ENCODE data around the gene RORB.

The RORB gene

DNA sequence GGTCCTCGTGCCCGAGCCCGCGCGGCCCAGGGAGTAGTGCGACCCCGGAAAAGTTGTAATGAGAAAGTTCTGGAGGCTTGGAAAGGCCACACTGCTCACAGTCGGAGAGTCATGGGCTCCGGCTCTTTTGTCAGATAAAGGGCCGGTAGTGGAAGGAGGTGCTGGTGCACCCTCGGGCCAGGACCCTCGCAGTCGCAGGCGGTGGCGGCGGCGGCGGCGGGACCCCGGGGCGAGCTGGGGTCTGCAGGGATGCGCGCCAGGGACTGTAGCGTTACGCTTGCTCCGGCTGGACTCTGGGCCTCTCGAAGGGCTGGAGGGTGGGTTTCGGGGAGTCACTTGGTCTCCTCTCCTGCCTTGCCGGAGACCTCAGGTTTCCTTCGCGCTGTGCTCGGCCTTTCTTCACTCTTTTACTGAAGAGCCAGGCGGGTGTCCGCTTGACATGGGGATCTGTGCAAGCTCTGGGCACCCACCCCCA, 1.5 kb downstream of the RORB start:
- Histone ChIP-seq H4K91ac (ENCODE audit: low read depth, low read length, poor library complexity) (no peak overlapping the region), H4K8ac (ENCODE audit: low read depth, low read length) (no peak overlapping the region), H2BK12ac (ENCODE audit: low read length) (peak overlapping the region; percentile 58), H3K27ac (replicated peaks; ENCODE audit: low read length) (no peak overlapping the region), H3K4ac (ENCODE audit: low read length) (no peak overlapping the region), H3K18ac (ENCODE audit: low read length) (peak overlapping the region; percentile 80), H3K27me3 (ENCODE audit: control insufficient read depth in 3 of 3, insufficient read depth in 3 of 3, low read depth in 1 of 3, low read length in 3 of 3) (peaks cover 8 to 60% (median 34%) of the 10 kb centered on the region in 3 experiments), H2AK5ac (ENCODE audit: low read depth, low read length) (peak overlapping the region; percentile 63), H2AFZ (ENCODE audit: low read length) (peak overlapping the region; percentile 94), H3K23ac (ENCODE audit: low read depth, low read length, poor library complexity) (no peak overlapping the region), H3K4me2 (ENCODE audit: insufficient read depth, low read length, poor library complexity, severe bottlenecking) (peak overlapping the region; percentile 100), H3K9me3 (replicated peaks in 1 of 2; ENCODE audit: control insufficient read depth in 2 of 2, insufficient read depth in 1 of 2, low read depth in 1 of 2, low read length in 2 of 2) (peaks cover 0 to 9% of the 10 kb centered on the region in 2 donors), H2BK5ac (ENCODE audit: low read length) (no peak overlapping the region), H3K4me1 (ENCODE audit: control insufficient read depth in 2 of 2, insufficient read depth in 1 of 2, low read depth in 1 of 2, low read length in 2 of 2) (peaks cover 6 to 15% of the 10 kb centered on the region in 2 donors), H2BK15ac (ENCODE audit: low read length) (peak overlapping the region; percentile 95), H2BK120ac (ENCODE audit: low read depth, low read length) (no peak overlapping the region), H3K79me1 (ENCODE audit: low read depth, low read length) (no peaks in the 10 kb centered on the region), H3K36me3 (replicated peaks in 1 of 2; ENCODE audit: control insufficient read depth in 2 of 2, insufficient read depth in 2 of 2, low read length in 2 of 2) (no peaks in the 10 kb centered on the region), H3K9ac (ENCODE audit: low read depth, low read length, poor library complexity) (peak overlapping the region; percentile 85), H3K14ac (ENCODE audit: low read length) (no peak overlapping the region), H3K4me3 (ENCODE audit: low read length in 2 of 2) (peak overlapping the region; percentile 53 to 86)
- peak; percentile 31 for DNase-seq (ENCODE audit: low spot score)
- WGBS, 2 donors (ENCODE audit: extremely low coverage in 2 of 2, insufficient read length in 2 of 2, insufficient replicate concordance in 1 of 2) = no CpG with 5 or more reads among the region's 34 CpGs

DNA sequence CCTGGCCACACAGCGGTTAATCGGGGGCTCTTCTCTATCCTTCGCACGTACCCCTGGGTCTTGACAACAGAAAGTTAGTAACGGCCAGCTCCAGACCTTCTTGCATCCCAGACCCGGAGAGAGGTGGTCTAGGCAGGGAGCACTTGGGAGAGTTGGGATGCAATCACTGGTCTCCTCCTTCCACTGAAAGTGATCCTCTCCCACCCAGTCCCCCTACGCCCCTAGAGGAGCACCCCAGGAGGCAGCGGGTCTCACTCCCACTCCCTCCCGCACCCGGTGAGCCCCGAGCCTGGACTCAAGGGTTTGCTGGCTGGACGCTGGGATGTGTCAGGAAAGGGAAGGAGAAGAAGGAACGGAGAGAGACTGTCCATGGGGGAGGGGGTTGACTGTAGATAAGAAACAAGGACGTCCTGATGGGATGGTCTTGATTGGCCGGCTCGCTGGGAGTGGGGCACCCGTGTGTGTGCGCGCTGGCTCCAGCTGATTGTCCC, 2.0 kb downstream of the RORB start:
- Histone ChIP-seq H3K27me3 (ENCODE audit: control insufficient read depth in 3 of 3, insufficient read depth in 3 of 3, low read depth in 1 of 3, low read length in 3 of 3) (peaks cover 8 to 60% (median 34%) of the 10 kb centered on the region in 3 experiments), H2BK15ac (ENCODE audit: low read length) (peak overlapping the region; percentile 95), H3K4me1 (ENCODE audit: control insufficient read depth in 2 of 2, insufficient read depth in 1 of 2, low read depth in 1 of 2, low read length in 2 of 2) (peaks cover 6 to 15% of the 10 kb centered on the region in 2 donors), H3K27ac (replicated peaks; ENCODE audit: low read length) (no peak overlapping the region), H2BK5ac (ENCODE audit: low read length) (no peak overlapping the region), H3K18ac (ENCODE audit: low read length) (peak overlapping the region; percentile 89), H3K4me2 (ENCODE audit: insufficient read depth, low read length, poor library complexity, severe bottlenecking) (peak overlapping the region; percentile 100), H3K9me3 (replicated peaks in 1 of 2; ENCODE audit: control insufficient read depth in 2 of 2, insufficient read depth in 1 of 2, low read depth in 1 of 2, low read length in 2 of 2) (peaks cover 0 to 9% of the 10 kb centered on the region in 2 donors), H2BK120ac (ENCODE audit: low read depth, low read length) (no peak overlapping the region), H2AK5ac (ENCODE audit: low read depth, low read length) (peak overlapping the region; percentile 63), H4K91ac (ENCODE audit: low read depth, low read length, poor library complexity) (no peak overlapping the region), H3K36me3 (replicated peaks in 1 of 2; ENCODE audit: control insufficient read depth in 2 of 2, insufficient read depth in 2 of 2, low read length in 2 of 2) (no peaks in the 10 kb centered on the region), H3K4ac (ENCODE audit: low read length) (no peak overlapping the region), H3K14ac (ENCODE audit: low read length) (peak overlapping the region; percentile 38), H2AFZ (ENCODE audit: low read length) (peak overlapping the region; percentile 94), H2BK12ac (ENCODE audit: low read length) (peak overlapping the region; percentile 41), H3K79me1 (ENCODE audit: low read depth, low read length) (no peaks in the 10 kb centered on the region), H4K8ac (ENCODE audit: low read depth, low read length) (peak overlapping the region; percentile 6), H3K9ac (ENCODE audit: low read depth, low read length, poor library complexity) (no peak overlapping the region), H3K23ac (ENCODE audit: low read depth, low read length, poor library complexity) (no peak overlapping the region), H3K4me3 (ENCODE audit: low read length in 2 of 2) (peak overlapping the region; percentile 53 to 86)
- WGBS, 2 donors (ENCODE audit: extremely low coverage in 2 of 2, insufficient read length in 2 of 2, insufficient replicate concordance in 1 of 2) = no CpG with 5 or more reads among the region's 19 CpGs
- peak; percentile 0 for DNase-seq (ENCODE audit: low spot score)

DNA sequence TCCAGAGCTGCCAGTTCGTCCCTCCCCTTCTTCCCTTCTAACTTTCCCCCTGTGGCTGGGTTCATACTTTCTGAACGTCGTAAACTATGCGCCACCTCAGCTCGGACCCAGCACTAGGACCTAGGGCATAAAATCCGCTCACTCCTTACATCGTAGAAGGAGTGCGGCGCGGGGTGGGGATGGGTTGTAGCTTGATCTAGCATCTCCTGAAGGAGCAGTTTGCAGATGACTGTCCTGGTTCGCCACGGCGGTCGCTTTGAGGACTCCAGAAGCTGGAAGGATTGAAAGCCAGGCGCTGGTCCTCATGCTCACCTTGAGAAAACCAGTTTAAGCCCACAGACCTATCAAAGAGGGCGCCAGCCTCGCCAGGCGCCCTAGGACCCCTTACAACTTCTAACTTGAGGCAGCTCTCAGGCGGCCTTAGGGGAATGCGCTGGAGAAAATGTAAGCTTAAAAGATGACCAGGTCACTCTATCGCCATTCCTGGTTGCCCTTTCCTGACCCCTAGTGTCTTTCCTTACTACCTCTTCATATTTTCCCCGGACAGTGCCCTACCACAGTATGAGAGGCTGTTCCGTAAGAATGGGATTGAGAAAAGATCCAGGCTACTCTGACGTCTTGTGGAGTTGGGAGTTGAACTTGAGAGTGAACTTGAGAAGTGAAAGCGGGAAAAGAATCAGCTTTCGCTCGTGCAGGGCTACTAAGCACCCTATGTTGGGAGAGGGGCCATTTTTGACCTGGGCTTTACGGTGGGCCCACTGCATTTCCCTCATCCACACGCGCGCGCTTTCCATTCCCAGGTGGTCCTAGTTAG, 2.8 kb downstream of the RORB start:
- Histone ChIP-seq H2AFZ (ENCODE audit: low read length) (peak overlapping the region; percentile 94), H3K27me3 (ENCODE audit: control insufficient read depth in 3 of 3, insufficient read depth in 3 of 3, low read depth in 1 of 3, low read length in 3 of 3) (peaks cover 8 to 57% (median 34%) of the 10 kb centered on the region in 3 experiments), H3K79me1 (ENCODE audit: low read depth, low read length) (no peaks in the 10 kb centered on the region), H2AK5ac (ENCODE audit: low read depth, low read length) (no peak overlapping the region), H3K18ac (ENCODE audit: low read length) (peak overlapping the region; percentile 29), H4K91ac (ENCODE audit: low read depth, low read length, poor library complexity) (no peak overlapping the region), H3K4ac (ENCODE audit: low read length) (no peak overlapping the region), H3K9ac (ENCODE audit: low read depth, low read length, poor library complexity) (no peak overlapping the region), H3K23ac (ENCODE audit: low read depth, low read length, poor library complexity) (no peak overlapping the region), H3K36me3 (replicated peaks in 1 of 2; ENCODE audit: control insufficient read depth in 2 of 2, insufficient read depth in 2 of 2, low read length in 2 of 2) (no peaks in the 10 kb centered on the region), H2BK15ac (ENCODE audit: low read length) (no peak overlapping the region), H3K14ac (ENCODE audit: low read length) (no peak overlapping the region), H2BK120ac (ENCODE audit: low read depth, low read length) (no peak overlapping the region), H3K4me1 (ENCODE audit: control insufficient read depth in 2 of 2, insufficient read depth in 1 of 2, low read depth in 1 of 2, low read length in 2 of 2) (peaks cover 6 to 15% of the 10 kb centered on the region in 2 donors), H2BK5ac (ENCODE audit: low read length) (no peak overlapping the region), H3K27ac (replicated peaks; ENCODE audit: low read length) (no peak overlapping the region), H3K9me3 (replicated peaks in 1 of 2; ENCODE audit: control insufficient read depth in 2 of 2, insufficient read depth in 1 of 2, low read depth in 1 of 2, low read length in 2 of 2) (peaks cover 0 to 9% of the 10 kb centered on the region in 2 donors), H3K4me3 (ENCODE audit: low read length in 2 of 2) (no peak overlapping the region), H4K8ac (ENCODE audit: low read depth, low read length) (no peak overlapping the region), H3K4me2 (ENCODE audit: insufficient read depth, low read length, poor library complexity, severe bottlenecking) (peak overlapping the region; percentile 100), H2BK12ac (ENCODE audit: low read length) (no peak overlapping the region)
- no CpG with 5 or more reads among the region's 32 CpGs for WGBS, 2 donors (ENCODE audit: extremely low coverage in 2 of 2, insufficient read length in 2 of 2, insufficient replicate concordance in 1 of 2)
- peak; percentile 21 for DNase-seq (ENCODE audit: low spot score)

DNA sequence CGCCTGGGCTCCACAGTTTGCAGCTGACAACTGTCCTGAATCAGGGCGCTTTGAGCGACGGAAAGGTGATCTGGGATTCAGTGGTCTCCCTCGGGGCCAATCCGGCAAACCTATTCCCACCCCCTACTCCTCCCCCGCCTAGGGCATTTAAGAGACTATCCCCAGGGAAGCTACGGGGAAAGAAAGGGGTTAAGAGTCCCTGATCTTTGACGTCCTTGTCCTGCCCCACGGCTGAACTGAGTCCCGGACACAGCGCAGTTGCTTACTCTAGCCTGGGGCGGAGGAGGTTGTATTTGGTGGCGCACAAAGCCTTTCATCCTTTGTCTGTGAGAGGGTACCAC, 3.4 kb downstream of the RORB start:
- Histone ChIP-seq H3K4me2 (ENCODE audit: insufficient read depth, low read length, poor library complexity, severe bottlenecking) (peak overlapping the region; percentile 100), H3K14ac (ENCODE audit: low read length) (no peak overlapping the region), H3K4me1 (ENCODE audit: control insufficient read depth in 2 of 2, insufficient read depth in 1 of 2, low read depth in 1 of 2, low read length in 2 of 2) (peaks cover 6 to 15% of the 10 kb centered on the region in 2 donors), H2BK5ac (ENCODE audit: low read length) (no peak overlapping the region), H3K9me3 (replicated peaks in 1 of 2; ENCODE audit: control insufficient read depth in 2 of 2, insufficient read depth in 1 of 2, low read depth in 1 of 2, low read length in 2 of 2) (peaks cover 0 to 9% of the 10 kb centered on the region in 2 donors), H2BK15ac (ENCODE audit: low read length) (no peak overlapping the region), H4K8ac (ENCODE audit: low read depth, low read length) (no peak overlapping the region), H3K27me3 (ENCODE audit: control insufficient read depth in 3 of 3, insufficient read depth in 3 of 3, low read depth in 1 of 3, low read length in 3 of 3) (peaks cover 8 to 54% (median 34%) of the 10 kb centered on the region in 3 experiments), H3K9ac (ENCODE audit: low read depth, low read length, poor library complexity) (no peak overlapping the region), H3K18ac (ENCODE audit: low read length) (no peak overlapping the region), H2AK5ac (ENCODE audit: low read depth, low read length) (no peak overlapping the region), H3K4ac (ENCODE audit: low read length) (no peak overlapping the region), H3K79me1 (ENCODE audit: low read depth, low read length) (no peaks in the 10 kb centered on the region), H4K91ac (ENCODE audit: low read depth, low read length, poor library complexity) (no peak overlapping the region), H2BK12ac (ENCODE audit: low read length) (no peak overlapping the region), H2BK120ac (ENCODE audit: low read depth, low read length) (no peak overlapping the region), H3K27ac (replicated peaks; ENCODE audit: low read length) (no peak overlapping the region), H3K36me3 (replicated peaks in 1 of 2; ENCODE audit: control insufficient read depth in 2 of 2, insufficient read depth in 2 of 2, low read length in 2 of 2) (no peaks in the 10 kb centered on the region), H3K23ac (ENCODE audit: low read depth, low read length, poor library complexity) (no peak overlapping the region), H3K4me3 (ENCODE audit: low read length in 2 of 2) (no peak overlapping the region), H2AFZ (ENCODE audit: low read length) (peak overlapping the region; percentile 13)
- no CpG with 5 or more reads among the region's 14 CpGs for WGBS, 2 donors (ENCODE audit: extremely low coverage in 2 of 2, insufficient read length in 2 of 2, insufficient replicate concordance in 1 of 2)
- peak; percentile 14 for DNase-seq (ENCODE audit: low spot score)
